ENCODE measurements around the gene CLCF1.

The CLCF1 gene

DNA sequence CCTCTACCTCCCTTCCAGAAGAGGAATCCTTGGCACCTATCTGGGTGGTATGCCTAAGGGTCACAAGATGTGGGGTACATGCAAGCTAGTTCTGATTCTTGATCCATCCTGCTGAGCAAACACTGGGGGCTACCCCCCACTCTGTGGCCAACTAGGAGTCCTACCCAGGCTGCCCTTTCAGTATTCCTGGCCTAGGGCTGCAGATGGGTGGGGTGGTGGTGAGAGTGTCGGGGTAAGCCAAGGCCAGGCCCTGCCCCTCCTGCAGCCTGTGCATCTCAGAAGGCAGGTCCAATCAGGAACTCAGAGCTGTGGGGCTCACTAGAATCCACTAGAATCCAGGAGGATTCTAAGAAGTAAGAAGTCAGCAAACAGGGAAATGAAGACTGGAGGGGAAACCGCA is 59.2 kb downstream of the CLCF1 start:
- TF ChIP-seq, protein P1, sequence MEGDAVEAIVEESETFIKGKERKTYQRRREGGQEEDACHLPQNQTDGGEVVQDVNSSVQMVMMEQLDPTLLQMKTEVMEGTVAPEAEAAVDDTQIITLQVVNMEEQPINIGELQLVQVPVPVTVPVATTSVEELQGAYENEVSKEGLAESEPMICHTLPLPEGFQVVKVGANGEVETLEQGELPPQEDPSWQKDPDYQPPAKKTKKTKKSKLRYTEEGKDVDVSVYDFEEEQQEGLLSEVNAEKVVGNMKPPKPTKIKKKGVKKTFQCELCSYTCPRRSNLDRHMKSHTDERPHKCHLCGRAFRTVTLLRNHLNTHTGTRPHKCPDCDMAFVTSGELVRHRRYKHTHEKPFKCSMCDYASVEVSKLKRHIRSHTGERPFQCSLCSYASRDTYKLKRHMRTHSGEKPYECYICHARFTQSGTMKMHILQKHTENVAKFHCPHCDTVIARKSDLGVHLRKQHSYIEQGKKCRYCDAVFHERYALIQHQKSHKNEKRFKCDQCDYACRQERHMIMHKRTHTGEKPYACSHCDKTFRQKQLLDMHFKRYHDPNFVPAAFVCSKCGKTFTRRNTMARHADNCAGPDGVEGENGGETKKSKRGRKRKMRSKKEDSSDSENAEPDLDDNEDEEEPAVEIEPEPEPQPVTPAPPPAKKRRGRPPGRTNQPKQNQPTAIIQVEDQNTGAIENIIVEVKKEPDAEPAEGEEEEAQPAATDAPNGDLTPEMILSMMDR (conservative IDR thresholded peaks at IDR 0.05; ENCODE audit: control insufficient read depth, insufficient read depth, low read depth, low read length), result no peak
- H3K4me3 ChIP-seq (ENCODE audit: control insufficient read depth, low read depth, low read length), result no peak overlapping the region
- no peak for DNase-seq (ENCODE audit: low read depth)

Measured in fibroblast of mammary gland (primary cell).